Left kidney (tissue), 2 donors: Measurements from ENCODE around the gene SP1. TPM values are rescaled to one million over a fixed set of nuclear protein-coding genes. Genes with fewer than 3 reads are reported as not detected.

Source experiments
- DNase-seq: peaks from one replicate; pipeline ENCODE4 v3.0.0-alpha.2; 2013
- polyA plus RNA-seq: library from polyadenylated mRNA; unstranded; fragments of 120-200 nt; gene quantifications from one replicate; pipeline ENCODE4 v1.2.1, GENCODE V29; 2013; ENCODE audit not compliant: insufficient read length

Gene SP1
- polyA plus RNA-seq, 1 donor: 92.3 TPM

- DNase-seq: no peak
Measured at GRCh38 chr12:53450936-53451335, 71.0 kb downstream of the SP1 start.

DNA sequence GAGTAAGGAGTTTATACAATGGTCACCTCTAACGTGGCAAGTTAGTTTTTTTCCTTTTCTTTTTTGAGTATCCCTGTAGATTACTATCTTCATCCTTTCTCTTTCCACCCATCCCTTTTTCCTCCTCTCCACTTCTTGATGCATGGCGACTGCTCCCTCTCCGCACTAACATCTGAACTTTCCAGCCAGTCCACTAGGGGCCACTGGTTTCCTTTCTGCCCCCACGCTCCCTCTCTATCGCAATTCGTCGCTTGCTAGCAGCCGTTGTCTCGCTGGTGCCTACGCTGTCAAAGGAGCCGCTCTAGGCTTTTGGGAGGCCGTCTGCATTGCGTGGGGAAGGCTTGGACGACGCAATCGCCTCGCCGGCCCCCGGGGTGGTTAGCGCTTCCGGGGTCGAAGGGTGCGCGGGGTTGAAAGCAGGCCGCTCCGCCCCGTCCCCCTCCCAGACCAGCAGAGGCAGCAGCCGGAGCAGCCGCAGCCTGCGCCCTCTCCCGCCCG is 71.7 kb downstream of the SP1 start, which contains the start of gene PCBP2:
Gene PCBP2 (plus strand): TSS at position 442 of the 498 bp plus-strand sequence. CDS start 2,699 bp downstream, outside the sequence.
- DNase-seq: peak; percentile 98

- peak; percentile 84 for DNase-seq
Measured at GRCh38 chr12:53452159-53453077, 72.4 kb downstream of the SP1 start.

DNA sequence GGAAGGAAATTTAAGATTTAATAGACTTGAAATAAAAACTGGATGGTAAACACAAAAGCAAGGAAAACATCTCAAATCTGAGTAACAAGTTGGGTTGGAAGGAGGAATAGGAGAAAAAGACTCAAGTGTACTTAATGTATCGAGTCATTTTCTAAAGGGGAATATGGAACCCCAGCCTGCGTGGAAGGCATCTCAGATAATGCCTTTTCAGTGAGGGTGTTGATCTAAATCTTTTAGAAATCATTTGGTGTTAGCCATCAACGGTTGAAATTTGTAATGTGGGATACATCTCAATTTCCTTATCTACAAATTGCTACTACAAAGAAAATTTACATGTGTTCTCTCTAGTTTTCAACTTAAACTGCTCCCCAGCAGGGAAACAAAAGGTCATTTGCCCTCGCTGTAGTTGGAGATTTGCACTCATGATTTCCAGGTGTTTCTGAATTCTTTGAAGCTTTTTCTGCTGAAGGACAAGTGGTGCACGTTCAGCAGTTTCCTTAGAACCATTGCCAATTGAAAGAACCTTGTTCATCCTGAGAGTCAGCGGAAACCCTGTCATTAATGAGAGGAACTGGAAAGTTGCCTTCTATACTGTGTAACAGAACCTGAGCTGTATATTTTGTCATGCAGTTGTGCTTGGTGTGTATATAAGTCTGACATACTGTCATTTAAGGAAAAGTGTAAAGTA is 74.1 kb downstream of the SP1 start:
- no peak for DNase-seq

DNA sequence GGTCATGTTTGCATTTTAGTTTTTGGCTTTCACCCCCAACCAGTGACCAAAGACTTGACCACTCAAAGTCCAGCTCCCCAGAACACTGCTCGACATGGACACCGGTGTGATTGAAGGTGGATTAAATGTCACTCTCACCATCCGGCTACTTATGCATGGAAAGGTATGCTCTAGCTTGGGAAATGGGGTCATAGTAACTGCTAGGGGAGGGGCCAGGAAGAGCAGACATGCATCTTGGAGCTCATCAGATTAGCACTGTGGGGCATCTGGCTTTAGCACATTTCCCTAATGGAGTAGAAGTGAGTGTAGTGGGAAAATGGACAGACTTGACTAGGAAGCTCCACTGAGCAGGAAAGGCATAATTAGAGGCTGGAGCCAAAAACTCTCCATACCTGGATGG is 74.7 kb downstream of the SP1 start:
- DNase-seq: no peak

DNA sequence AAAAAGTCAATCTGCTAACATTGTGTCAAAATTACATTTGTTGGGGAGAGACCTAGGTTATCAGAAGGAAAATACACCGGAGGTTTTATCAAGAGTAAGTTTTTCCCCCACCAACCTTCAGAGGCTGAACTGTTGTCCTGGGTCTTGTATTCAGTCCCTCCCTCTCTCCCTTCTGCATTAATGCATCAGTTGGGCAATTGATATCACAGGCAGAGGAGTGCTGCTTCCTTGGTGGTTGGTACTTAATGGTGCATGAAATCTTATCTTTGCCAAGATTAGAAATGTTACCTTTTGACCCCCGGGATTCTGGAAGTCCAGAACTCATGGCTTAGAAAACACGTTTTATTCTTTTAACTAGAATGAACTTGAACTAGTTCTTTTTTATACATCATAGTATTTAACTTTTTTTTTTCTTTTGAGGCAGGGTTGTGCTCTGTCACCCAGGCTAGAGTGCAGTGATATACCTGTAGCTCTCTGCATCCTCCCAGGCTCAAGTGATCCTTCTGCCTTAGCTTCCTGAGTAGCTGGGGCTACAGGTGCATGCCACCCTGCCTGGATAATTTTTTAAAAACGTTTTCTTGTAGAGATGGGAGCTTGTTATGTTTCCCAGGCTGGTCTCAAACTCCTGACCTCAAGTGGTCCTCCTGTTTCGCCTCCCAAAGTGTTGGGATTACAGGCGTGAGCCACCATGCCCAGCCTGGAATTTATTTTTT is 76.8 kb downstream of the SP1 start:
- no peak for DNase-seq

DNA sequence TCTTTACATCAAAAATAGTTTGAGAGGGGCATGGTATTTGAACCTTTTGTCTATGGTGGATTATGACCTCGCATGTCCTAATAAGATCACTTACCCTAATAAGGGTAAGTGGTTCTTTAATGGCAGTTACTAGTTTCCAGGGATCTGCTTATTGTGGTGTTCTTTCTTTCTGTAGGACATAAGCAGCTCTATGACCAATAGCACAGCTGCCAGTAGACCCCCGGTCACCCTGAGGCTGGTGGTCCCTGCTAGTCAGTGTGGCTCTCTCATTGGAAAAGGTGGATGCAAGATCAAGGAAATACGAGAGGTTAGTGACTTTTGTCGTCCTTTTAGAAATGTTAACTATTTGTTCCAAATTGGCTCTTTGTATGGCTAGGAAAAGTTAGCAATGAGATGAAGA is 79.1 kb downstream of the SP1 start:
- no peak for DNase-seq

- DNase-seq: no peak
Measured at GRCh38 chr12:53461059-53461458, 81.1 kb downstream of the SP1 start.

DNA sequence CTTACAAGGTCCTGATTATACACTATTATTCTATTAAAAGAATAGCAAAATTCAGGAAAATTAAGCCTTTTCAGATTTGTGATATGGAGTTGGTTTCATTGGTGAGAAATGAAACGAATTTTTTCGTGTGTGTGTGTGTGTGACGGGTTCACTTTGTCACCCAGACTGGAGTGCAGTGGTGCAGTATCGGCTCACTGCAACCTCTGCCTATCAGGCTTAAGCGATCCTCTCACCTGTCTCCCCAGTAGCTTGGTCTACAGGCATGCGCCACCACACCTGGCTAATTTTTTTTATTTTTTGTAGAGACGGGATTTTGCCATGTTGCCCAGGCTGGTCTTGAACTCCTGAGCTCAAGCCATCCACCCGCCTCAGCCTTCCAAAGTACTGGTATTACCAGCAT is 81.6 kb downstream of the SP1 start:
- no peak for DNase-seq

GRCh38 chr12:53462935-53463334 is 83.0 kb downstream of the SP1 start:
- DNase-seq: no peak

DNA sequence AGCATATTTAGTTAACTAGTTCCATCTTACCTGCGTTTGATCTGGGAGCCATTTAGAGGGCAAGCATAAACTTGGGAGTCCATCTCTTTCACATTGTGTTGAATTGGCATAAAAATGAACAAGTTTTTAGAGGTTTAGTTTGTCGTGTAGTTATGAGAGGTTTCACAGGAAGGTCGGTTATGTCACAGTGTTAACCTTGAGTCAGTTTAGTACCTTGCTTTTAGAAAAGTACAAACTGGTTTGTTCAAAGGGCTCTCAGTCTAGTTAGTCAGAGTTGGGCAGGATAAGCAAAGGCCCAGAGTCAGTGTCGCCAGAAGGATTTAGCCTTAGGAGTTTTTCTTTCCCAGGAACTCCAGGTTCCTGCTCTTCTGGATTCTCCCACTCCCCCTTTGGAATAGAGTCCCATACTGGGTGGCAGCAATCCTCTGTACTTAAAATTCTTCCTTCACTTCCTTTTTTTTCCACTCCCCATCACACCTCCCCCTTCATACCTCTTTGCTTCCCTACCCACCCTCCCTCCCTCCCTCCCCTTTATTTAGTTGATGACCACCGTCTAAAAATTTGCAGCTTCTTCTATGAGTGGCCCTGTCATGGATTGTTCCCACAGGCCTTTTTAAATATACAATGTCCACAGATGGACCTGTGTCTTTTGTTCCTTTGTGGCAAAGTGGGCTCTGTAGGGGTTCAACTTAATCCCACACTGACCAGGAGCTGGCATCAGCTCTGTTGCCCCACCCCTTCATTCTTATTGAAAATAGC is 84.0 kb downstream of the SP1 start:
- no peak for DNase-seq

DNA sequence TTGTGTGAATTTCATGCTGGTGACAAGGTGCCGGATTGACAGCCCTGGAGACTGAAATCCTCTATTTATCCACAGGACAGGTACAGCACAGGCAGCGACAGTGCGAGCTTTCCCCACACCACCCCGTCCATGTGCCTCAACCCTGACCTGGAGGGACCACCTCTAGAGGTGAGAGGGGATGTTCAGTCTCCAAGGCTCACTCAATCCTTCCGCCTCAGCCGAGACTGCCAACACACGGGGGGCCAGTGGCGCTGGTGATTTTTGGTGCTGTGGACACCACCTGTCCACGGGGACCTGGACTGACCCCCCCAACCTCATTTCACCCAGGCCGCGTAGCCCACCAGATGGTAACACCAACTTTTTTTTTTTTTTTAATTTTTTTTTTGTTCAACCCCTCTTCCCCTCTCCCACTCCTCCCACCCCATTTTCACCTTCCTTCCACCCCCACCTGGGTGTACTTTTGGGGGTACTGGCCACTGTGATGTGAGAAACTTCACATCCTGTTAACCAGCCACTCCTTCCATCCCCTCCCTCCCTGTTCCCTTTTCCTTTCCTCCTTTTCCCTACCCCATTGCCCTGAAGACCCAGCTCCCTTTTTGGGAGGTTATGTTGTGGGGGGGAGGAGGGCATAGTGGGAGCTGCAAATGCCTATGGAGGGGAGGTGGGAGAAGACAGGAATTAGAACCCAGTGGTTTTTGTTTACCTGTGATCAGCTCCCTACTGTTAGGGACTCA is 84.9 kb downstream of the SP1 start:
- DNase-seq: no peak

DNA sequence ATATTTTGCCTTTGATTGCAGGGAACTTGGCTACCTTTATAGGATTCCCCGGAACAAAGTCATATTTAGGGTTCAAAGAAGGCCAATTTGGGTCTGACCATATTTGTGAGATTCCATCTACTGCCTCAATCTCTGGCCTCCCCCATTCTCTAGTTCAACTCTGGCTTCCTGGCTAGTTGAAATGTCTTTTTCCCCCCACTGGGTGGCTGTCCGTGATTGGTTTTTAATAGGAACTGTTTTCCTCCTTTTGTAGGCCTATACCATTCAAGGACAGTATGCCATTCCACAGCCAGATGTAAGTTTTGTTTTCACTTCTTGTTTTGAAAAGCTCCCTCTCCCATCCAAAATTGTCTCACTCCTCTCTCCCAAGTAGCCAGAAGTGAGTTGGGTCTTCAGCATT is 85.7 kb downstream of the SP1 start:
- DNase-seq: no peak

Other genes with a start within 250 kb of the SP1 start
- gene ZNF740, start 199.5 kb upstream of the SP1 start, polyA plus RNA-seq: 82.9 TPM
- gene CSAD, start 199.3 kb upstream of the SP1 start, polyA plus RNA-seq: 105 TPM
- 1.8 TPM for gene ITGB7, start 172.9 kb upstream of the SP1 start, polyA plus RNA-seq
- gene RARG, start 148.0 kb upstream of the SP1 start, polyA plus RNA-seq: 33.9 TPM
- gene ESPL1, start 111.9 kb upstream of the SP1 start, polyA plus RNA-seq: 18.9 TPM
- 623 TPM for gene PFDN5, start 84.6 kb upstream of the SP1 start, polyA plus RNA-seq
- gene MYG1, start 80.5 kb upstream of the SP1 start, polyA plus RNA-seq: 49.1 TPM
- gene AAAS, start 58.6 kb upstream of the SP1 start, polyA plus RNA-seq: 92.2 TPM
- gene SP7, start 43.8 kb upstream of the SP1 start, polyA plus RNA-seq: 0.15 TPM
- 0.63 TPM for gene AMHR2, start 43.7 kb downstream of the SP1 start, polyA plus RNA-seq
- gene PRR13, start 61.6 kb downstream of the SP1 start, polyA plus RNA-seq: 184 TPM
- gene PCBP2, start 71.9 kb downstream of the SP1 start, polyA plus RNA-seq: 1,185 TPM
- 38.5 TPM for gene MAP3K12, start 119.3 kb downstream of the SP1 start, polyA plus RNA-seq
- 48.4 TPM for gene TARBP2, start 121.1 kb downstream of the SP1 start, polyA plus RNA-seq
- gene NPFF, start 127.3 kb downstream of the SP1 start, polyA plus RNA-seq: 2.1 TPM
- 52.4 TPM for gene ATF7, start 246.2 kb downstream of the SP1 start, polyA plus RNA-seq